ENCODE data around the gene CNOT2.
"Not testable (repeated sequence)": the region's sequence is repeated elsewhere in the genome, so short reads cannot be mapped to it uniquely, and the experiment has no call there.

CNOT2 gene

DNA sequence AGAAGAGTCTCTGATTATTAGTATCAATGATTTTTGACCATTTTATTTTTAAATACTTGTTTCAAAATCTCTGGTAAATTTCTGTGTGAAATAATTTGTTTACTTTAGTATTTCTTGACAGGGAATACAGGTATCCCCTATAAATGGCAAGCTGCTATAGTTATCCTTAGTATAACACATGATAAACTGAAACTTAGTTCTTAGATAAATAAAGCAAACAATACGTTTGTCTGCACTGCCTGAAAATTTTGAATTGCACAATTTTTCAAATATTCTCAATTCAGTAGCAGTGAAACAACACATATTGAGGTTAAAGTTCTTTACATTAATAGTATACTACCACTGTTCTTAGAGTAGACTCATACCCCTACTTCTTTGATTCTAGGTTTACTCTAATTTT, 26.9 kb downstream of the CNOT2 start:
- Histone ChIP-seq H3K4me1 (ENCODE audit: control insufficient read depth in 1 of 2, insufficient read depth in 2 of 2, low read length in 2 of 2) (peaks cover 5 to 22% of the 10 kb centered on the region in 2 donors), H3K36me3 (ENCODE audit: control insufficient read depth in 1 of 2, insufficient read depth in 2 of 2, low read length in 2 of 2) (no peaks in the 10 kb centered on the region), H3K4me3 (ENCODE audit: low read depth in 1 of 2, low read length in 2 of 2) (no peak overlapping the region), H3K27me3 (ENCODE audit: low read depth, low read length) (no peaks in the 10 kb centered on the region), H3K9me3 (ENCODE audit: control insufficient read depth in 1 of 2, low read length in 2 of 2) (no peaks in the 10 kb centered on the region), H3K27ac (ENCODE audit: low read length) (no peak overlapping the region)

DNA sequence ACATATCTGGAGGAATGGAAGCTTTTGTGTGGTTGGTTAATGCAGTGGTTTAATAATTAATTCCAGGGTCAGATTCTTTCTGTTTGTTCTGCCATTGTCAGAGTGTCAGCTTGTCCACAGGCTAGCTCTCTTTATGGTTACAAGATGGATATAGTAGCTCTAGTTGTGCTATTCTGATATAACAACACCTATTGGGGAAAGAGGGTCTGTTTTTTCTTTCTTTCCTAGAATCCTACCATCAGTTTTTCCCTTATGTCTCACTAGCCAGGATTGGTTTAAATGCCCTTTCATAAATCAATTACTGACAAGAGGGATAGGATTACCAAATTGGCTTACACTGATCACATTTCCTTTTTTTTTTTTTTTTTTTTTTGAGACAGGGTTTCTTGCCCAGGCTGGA, 27.8 kb downstream of the CNOT2 start:
- H3K36me3 ChIP-seq (ENCODE audit: control insufficient read depth in 1 of 2, insufficient read depth in 2 of 2, low read length in 2 of 2), result no peaks in the 10 kb centered on the region
- H3K9me3 ChIP-seq (ENCODE audit: control insufficient read depth in 1 of 2, low read length in 2 of 2), result no peaks in the 10 kb centered on the region
- H3K27ac ChIP-seq (ENCODE audit: low read length), result no peak overlapping the region
- no peaks in the 10 kb centered on the region for H3K27me3 ChIP-seq (ENCODE audit: low read depth, low read length)
- H3K4me1 ChIP-seq (ENCODE audit: control insufficient read depth in 1 of 2, insufficient read depth in 2 of 2, low read length in 2 of 2), result peaks cover 5 to 22% of the 10 kb centered on the region in 2 donors
- no peak overlapping the region for H3K4me3 ChIP-seq (ENCODE audit: low read depth in 1 of 2, low read length in 2 of 2)

GRCh38 chr12:70272510-70272909, 29.3 kb downstream of the CNOT2 start:
- no peaks in the 10 kb centered on the region for H3K27me3 ChIP-seq (ENCODE audit: low read depth, low read length)
- no peaks in the 10 kb centered on the region for H3K36me3 ChIP-seq (ENCODE audit: control insufficient read depth in 1 of 2, insufficient read depth in 2 of 2, low read length in 2 of 2)
- H3K27ac ChIP-seq (ENCODE audit: low read length), result no peak overlapping the region
- H3K4me3 ChIP-seq (ENCODE audit: low read depth in 1 of 2, low read length in 2 of 2), result no peak overlapping the region
- no peaks in the 10 kb centered on the region for H3K9me3 ChIP-seq (ENCODE audit: control insufficient read depth in 1 of 2, low read length in 2 of 2)
- peaks cover 5 to 19% of the 10 kb centered on the region in 2 donors for H3K4me1 ChIP-seq (ENCODE audit: control insufficient read depth in 1 of 2, insufficient read depth in 2 of 2, low read length in 2 of 2)

- Histone ChIP-seq H3K4me1 (ENCODE audit: control insufficient read depth in 1 of 2, insufficient read depth in 2 of 2, low read length in 2 of 2) (peaks cover 0 to 6% of the 10 kb centered on the region in 2 donors), H3K9me3 (ENCODE audit: control insufficient read depth in 1 of 2, low read length in 2 of 2) (no peaks in the 10 kb centered on the region), H3K4me3 (ENCODE audit: low read depth in 1 of 2, low read length in 2 of 2) (no peak overlapping the region), H3K27me3 (ENCODE audit: low read depth, low read length) (no peaks in the 10 kb centered on the region), H3K36me3 (ENCODE audit: control insufficient read depth in 1 of 2, insufficient read depth in 2 of 2, low read length in 2 of 2) (no peaks in the 10 kb centered on the region), H3K27ac (ENCODE audit: low read length) (no peak overlapping the region)
These were observed 31.8 kb downstream of the CNOT2 start for GRCh38 chr12:70275045-70275444.

DNA sequence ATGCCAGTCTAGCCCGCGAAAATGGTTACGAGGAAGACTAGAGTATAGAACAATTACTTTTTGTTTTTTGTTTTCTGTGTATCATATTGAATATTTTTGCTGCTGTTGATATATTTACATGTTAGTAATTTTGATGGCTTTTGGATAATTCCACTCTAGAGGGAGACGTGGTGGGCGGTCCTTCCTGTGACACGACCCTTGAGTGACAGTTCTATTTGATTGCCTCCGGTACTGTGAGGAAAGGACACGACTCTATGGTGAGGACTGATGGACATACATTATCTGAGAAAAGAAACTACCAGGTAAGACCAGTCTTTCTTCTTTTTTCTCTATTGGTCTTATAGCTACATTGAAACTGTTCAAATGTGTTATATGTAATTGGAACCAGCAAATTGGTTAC, 34.7 kb downstream of the CNOT2 start:
- H3K27ac ChIP-seq (ENCODE audit: low read length), result no peak overlapping the region
- peaks cover 0 to 3% of the 10 kb centered on the region in 2 donors for H3K36me3 ChIP-seq (ENCODE audit: control insufficient read depth in 1 of 2, insufficient read depth in 2 of 2, low read length in 2 of 2)
- no peaks in the 10 kb centered on the region for H3K27me3 ChIP-seq (ENCODE audit: low read depth, low read length)
- no peaks in the 10 kb centered on the region for H3K9me3 ChIP-seq (ENCODE audit: control insufficient read depth in 1 of 2, low read length in 2 of 2)
- H3K4me1 ChIP-seq (ENCODE audit: control insufficient read depth in 1 of 2, insufficient read depth in 2 of 2, low read length in 2 of 2), result no peaks in the 10 kb centered on the region
- no peak overlapping the region for H3K4me3 ChIP-seq (ENCODE audit: low read depth in 1 of 2, low read length in 2 of 2)

GRCh38 chr12:70278945-70279344, 35.7 kb downstream of the CNOT2 start:
- H3K27me3 ChIP-seq (ENCODE audit: low read depth, low read length), result no peaks in the 10 kb centered on the region
- no peaks in the 10 kb centered on the region for H3K9me3 ChIP-seq (ENCODE audit: control insufficient read depth in 1 of 2, low read length in 2 of 2)
- H3K36me3 ChIP-seq (ENCODE audit: control insufficient read depth in 1 of 2, insufficient read depth in 2 of 2, low read length in 2 of 2), result peaks cover 0 to 3% of the 10 kb centered on the region in 2 donors
- no peaks in the 10 kb centered on the region for H3K4me1 ChIP-seq (ENCODE audit: control insufficient read depth in 1 of 2, insufficient read depth in 2 of 2, low read length in 2 of 2)
- H3K4me3 ChIP-seq (ENCODE audit: low read depth in 1 of 2, low read length in 2 of 2), result no peak overlapping the region
- no peak overlapping the region for H3K27ac ChIP-seq (ENCODE audit: low read length)

DNA sequence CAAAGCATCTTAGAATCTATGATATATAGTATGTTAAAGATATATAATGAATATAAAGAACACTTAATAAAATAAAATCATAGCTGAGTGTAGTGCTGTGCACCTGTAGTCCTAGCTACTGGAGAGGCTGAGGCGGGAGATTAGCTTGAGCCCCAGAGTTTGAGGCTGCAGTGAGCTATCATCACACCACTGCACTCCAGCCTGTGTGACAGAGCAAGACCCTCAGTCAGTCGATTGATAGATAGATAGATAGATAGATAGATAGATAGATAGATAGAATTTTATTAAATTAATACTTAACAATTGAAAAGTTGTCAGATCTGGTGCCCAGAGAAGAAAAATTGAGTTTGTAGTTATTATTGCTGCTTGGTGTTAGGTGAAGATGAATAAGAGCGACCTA, 40.0 kb downstream of the CNOT2 start:
- Histone ChIP-seq H3K36me3 (ENCODE audit: control insufficient read depth in 1 of 2, insufficient read depth in 2 of 2, low read length in 2 of 2) (peaks cover 5 to 12% of the 10 kb centered on the region in 2 donors), H3K4me1 (ENCODE audit: control insufficient read depth in 1 of 2, insufficient read depth in 2 of 2, low read length in 2 of 2) (no peaks in the 10 kb centered on the region), H3K27ac (ENCODE audit: low read length) (no peak overlapping the region), H3K4me3 (ENCODE audit: low read depth in 1 of 2, low read length in 2 of 2) (no peak overlapping the region), H3K9me3 (ENCODE audit: control insufficient read depth in 1 of 2, low read length in 2 of 2) (no peaks in the 10 kb centered on the region), H3K27me3 (ENCODE audit: low read depth, low read length) (no peaks in the 10 kb centered on the region)

DNA sequence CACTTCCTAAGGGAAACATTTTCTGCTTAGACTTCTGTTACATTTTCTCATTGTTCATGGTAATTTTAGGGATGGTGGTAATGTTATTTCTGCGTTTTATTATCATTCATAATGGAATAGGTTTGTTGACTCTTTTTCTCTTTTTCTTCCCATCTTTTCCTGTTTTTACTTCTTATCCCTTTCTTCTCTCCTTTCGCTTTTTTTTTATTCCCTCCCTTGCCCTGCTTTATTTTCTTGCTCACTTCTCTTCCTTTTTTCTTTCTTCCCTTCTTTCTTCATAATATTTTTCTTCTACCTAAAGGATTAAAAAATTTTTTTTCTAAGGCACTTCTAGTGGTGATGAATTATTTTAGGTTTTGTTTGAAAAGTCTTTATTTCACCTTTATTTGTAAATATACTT, 45.6 kb downstream of the CNOT2 start:
- Histone ChIP-seq H3K9me3 (ENCODE audit: control insufficient read depth in 1 of 2, low read length in 2 of 2) (no peaks in the 10 kb centered on the region), H3K4me1 (ENCODE audit: control insufficient read depth in 1 of 2, insufficient read depth in 2 of 2, low read length in 2 of 2) (peaks cover 0 to 12% of the 10 kb centered on the region in 2 donors), H3K4me3 (ENCODE audit: low read depth in 1 of 2, low read length in 2 of 2) (no peak overlapping the region), H3K36me3 (ENCODE audit: control insufficient read depth in 1 of 2, insufficient read depth in 2 of 2, low read length in 2 of 2) (peaks cover 5 to 8% of the 10 kb centered on the region in 2 donors), H3K27ac (ENCODE audit: low read length) (no peak overlapping the region), H3K27me3 (ENCODE audit: low read depth, low read length) (no peaks in the 10 kb centered on the region)

DNA sequence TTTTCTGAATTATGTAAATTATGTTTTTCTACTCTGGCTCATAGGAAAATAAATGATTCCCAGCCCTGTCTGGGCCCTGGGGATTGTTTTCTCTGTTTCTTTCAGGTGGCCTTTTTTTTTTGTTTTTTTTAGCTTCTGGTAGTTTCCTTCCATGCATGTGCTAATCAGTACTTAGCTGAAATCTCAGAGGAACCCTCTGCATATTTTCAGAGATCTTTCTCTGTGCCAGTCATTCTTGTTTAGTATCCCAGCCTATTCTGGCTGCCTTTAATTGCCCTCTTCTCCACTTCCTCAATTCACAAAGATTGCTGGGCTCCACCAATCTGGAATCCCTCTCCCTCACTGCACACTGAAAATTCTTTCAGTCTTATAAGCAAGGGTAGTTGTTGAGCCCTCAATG, 46.9 kb downstream of the CNOT2 start:
- Histone ChIP-seq H3K27me3 (ENCODE audit: low read depth, low read length) (no peaks in the 10 kb centered on the region), H3K36me3 (ENCODE audit: control insufficient read depth in 1 of 2, insufficient read depth in 2 of 2, low read length in 2 of 2) (peaks cover 5 to 8% of the 10 kb centered on the region in 2 donors), H3K4me1 (ENCODE audit: control insufficient read depth in 1 of 2, insufficient read depth in 2 of 2, low read length in 2 of 2) (peaks cover 0 to 12% of the 10 kb centered on the region in 2 donors), H3K27ac (ENCODE audit: low read length) (no peak overlapping the region), H3K4me3 (ENCODE audit: low read depth in 1 of 2, low read length in 2 of 2) (no peak overlapping the region), H3K9me3 (ENCODE audit: control insufficient read depth in 1 of 2, low read length in 2 of 2) (no peaks in the 10 kb centered on the region)

- Histone ChIP-seq H3K4me3 (ENCODE audit: low read depth in 1 of 2, low read length in 2 of 2) (no peak overlapping the region), H3K4me1 (ENCODE audit: control insufficient read depth in 1 of 2, insufficient read depth in 2 of 2, low read length in 2 of 2) (peaks cover 0 to 12% of the 10 kb centered on the region in 2 donors), H3K9me3 (ENCODE audit: control insufficient read depth in 1 of 2, low read length in 2 of 2) (no peaks in the 10 kb centered on the region), H3K36me3 (ENCODE audit: control insufficient read depth in 1 of 2, insufficient read depth in 2 of 2, low read length in 2 of 2) (no peaks in the 10 kb centered on the region), H3K27me3 (ENCODE audit: low read depth, low read length) (no peaks in the 10 kb centered on the region), H3K27ac (ENCODE audit: low read length) (no peak overlapping the region)
These were observed 49.0 kb downstream of the CNOT2 start for GRCh38 chr12:70292017-70292776.

- H3K27me3 ChIP-seq (ENCODE audit: low read depth, low read length); H3K4me1 ChIP-seq (ENCODE audit: control insufficient read depth in 1 of 2, insufficient read depth in 2 of 2, low read length in 2 of 2); H3K27ac ChIP-seq (ENCODE audit: low read length); H3K4me3 ChIP-seq (ENCODE audit: low read depth in 1 of 2, low read length in 2 of 2); H3K9me3 ChIP-seq (ENCODE audit: control insufficient read depth in 1 of 2, low read length in 2 of 2); H3K36me3 ChIP-seq (ENCODE audit: control insufficient read depth in 1 of 2, insufficient read depth in 2 of 2, low read length in 2 of 2): not testable (repeated sequence)
These were observed 61.7 kb downstream of the CNOT2 start for GRCh38 chr12:70304684-70305555.
